GM12891 (cell line): ENCODE results near the gene PRPF18.

Experiments
- DNase-seq: peaks from one replicate; pipeline ENCODE4 v3.0.0; 2011; ENCODE audit warnings: low spot score; ENCODE audit not compliant: insufficient read length
- FAIRE-seq: peaks from 2 replicates; lab custom pipeline; 2011; peaks lifted over from hg19 to GRCh38; lab: Jason Lieb, UNC
- PAX5 ChIP-seq: IDR thresholded peaks from 2 replicates; pipeline ENCODE4 v1.6.1; 2011; ENCODE audit warnings: low read length, moderate library complexity, mild to moderate bottlenecking; ENCODE audit not compliant: insufficient read depth, severe bottlenecking
- POLR2A ChIP-seq: IDR thresholded peaks from 2 replicates; pipeline ENCODE4 v1.6.1; 2011; ENCODE audit warnings: low read depth, low read length, control low read depth
- POLR2AphosphoS5 ChIP-seq: IDR thresholded peaks from 2 replicates; pipeline ENCODE4 v1.6.1; 2011; ENCODE audit warnings: low read depth, low read length, control low read depth
- POU2F2 ChIP-seq: IDR thresholded peaks from 2 replicates; pipeline ENCODE4 v1.6.1; 2011; ENCODE audit warnings: low read depth, mild to moderate bottlenecking, control low read depth, low read length, moderate library complexity
- SPI1 ChIP-seq: IDR thresholded peaks from 2 replicates; pipeline ENCODE4 v1.6.1; 2011; ENCODE audit warnings: low read depth, low read length, control low read depth
- TAF1 ChIP-seq: IDR thresholded peaks from 2 replicates; pipeline ENCODE4 v1.6.1; 2011; ENCODE audit warnings: low read depth, low read length, control low read depth

PRPF18 gene

GRCh38 chr10:13658264-13658663 is 71.5 kb downstream of the PRPF18 start:
- DNase-seq (no peak), FAIRE-seq (no peak)
- TF ChIP-seq PAX5 (no peak), TAF1 (no peak), SPI1 (no peak), POLR2A (no peak), POLR2AphosphoS5 (no peak), POU2F2 (no peak)

- TF ChIP-seq PAX5 (no peak), POLR2A (no peak), POLR2AphosphoS5 (no peak), POU2F2 (no peak), TAF1 (no peak), SPI1 (no peak)
- no peak for FAIRE-seq
- no peak for DNase-seq
Measured at GRCh38 chr10:13658871-13659685, 72.3 kb downstream of the PRPF18 start.

- TF ChIP-seq POLR2AphosphoS5: no peak
- no peak for TF ChIP-seq TAF1
- TF ChIP-seq PAX5: no peak
- TF ChIP-seq POLR2A: no peak
- peak; percentile 55; the same call in 1 of the 2 replicates for TF ChIP-seq SPI1
- no peak for TF ChIP-seq POU2F2
- FAIRE-seq (peak; percentile 94), DNase-seq (peak; percentile 69)
Measured at GRCh38 chr10:13659887-13660550, 73.3 kb downstream of the PRPF18 start.

- DNase-seq (no peak), FAIRE-seq (no peak)
- TF ChIP-seq TAF1: no peak
- peak; percentile 49 for TF ChIP-seq SPI1
- no peak for TF ChIP-seq PAX5
- TF ChIP-seq POLR2A: no peak
Measured at GRCh38 chr10:13660551-13660920, 73.8 kb downstream of the PRPF18 start.

- FAIRE-seq (no peak), DNase-seq (no peak)
- TF ChIP-seq TAF1: no peak
- no peak for TF ChIP-seq POLR2AphosphoS5
- no peak for TF ChIP-seq POLR2A
- no peak for TF ChIP-seq POU2F2
- TF ChIP-seq SPI1: no peak
- no peak for TF ChIP-seq PAX5
Measured at GRCh38 chr10:13661256-13661655, 74.5 kb downstream of the PRPF18 start.

GRCh38 chr10:13665516-13666262 is 78.9 kb downstream of the PRPF18 start:
- no peak for FAIRE-seq

GRCh38 chr10:13668126-13668525 is 81.4 kb downstream of the PRPF18 start:
- DNase-seq (no peak), FAIRE-seq (no peak)
- TF ChIP-seq POLR2A (no peak), PAX5 (no peak), SPI1 (no peak), POU2F2 (no peak), TAF1 (no peak), POLR2AphosphoS5 (no peak)

More at GRCh38 chr10:13665516-13666262, 78.9 kb downstream of the PRPF18 start:
- TF ChIP-seq POLR2AphosphoS5 (no peak), POLR2A (no peak), TAF1 (no peak), PAX5 (no peak), SPI1 (no peak), POU2F2 (no peak)
- no peak for DNase-seq

GRCh38 chr10:13669182-13669855 is 82.6 kb downstream of the PRPF18 start:
- no peak for FAIRE-seq
- TF ChIP-seq TAF1 (no peak), POLR2AphosphoS5 (no peak), PAX5 (no peak), POU2F2 (no peak), POLR2A (no peak), SPI1 (no peak)
- DNase-seq: no peak

- DNase-seq: no peak
- TF ChIP-seq PAX5 (no peak), TAF1 (no peak), POLR2A (no peak), SPI1 (no peak)
- no peak for FAIRE-seq
Measured at GRCh38 chr10:13669901-13670300, 83.1 kb downstream of the PRPF18 start.

- DNase-seq (no peak), FAIRE-seq (no peak)
- TF ChIP-seq TAF1 (no peak), POLR2A (no peak), SPI1 (no peak), POLR2AphosphoS5 (no peak), PAX5 (no peak), POU2F2 (no peak)
Measured at GRCh38 chr10:13670311-13670710, 83.5 kb downstream of the PRPF18 start.
